Measurements from ENCODE around the gene AKAP13. TPM values are rescaled to one million over a fixed set of nuclear protein-coding genes. Genes with fewer than 3 reads are reported as not detected.

Gene AKAP13
- total RNA-seq, 1 experiment from 2014 or later, result 49.6 TPM

DNA sequence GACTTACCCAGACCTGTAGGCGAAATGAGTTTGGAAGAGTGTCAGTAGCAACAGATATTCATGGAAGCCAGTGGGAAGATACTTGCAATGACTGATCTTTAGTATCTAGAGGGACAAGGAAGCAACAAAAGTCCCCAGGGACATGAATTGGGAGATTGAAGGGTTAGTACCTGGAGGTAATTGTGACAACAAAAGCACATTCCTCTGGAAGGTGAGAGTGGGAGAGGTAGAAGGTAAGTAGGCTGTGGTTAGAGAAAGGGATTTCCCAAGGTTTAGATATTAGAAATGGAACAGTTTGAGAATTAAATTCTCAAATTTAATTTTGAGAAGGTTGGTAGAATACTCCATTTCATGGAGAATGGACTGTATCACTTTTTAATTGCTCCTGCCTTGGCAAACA is 191.4 kb downstream of the AKAP13 start:
- intact Hi-C loops (cut with micrococcal nuclease; ENCODE audit: unreplicated experiment), result loop anchor here (1.0 kb wide), 1 partner anchor 17 kb away; no protein-coding TSS in a partner anchor
- no peak for DNase-seq
- TF ChIP-seq, protein P1, sequence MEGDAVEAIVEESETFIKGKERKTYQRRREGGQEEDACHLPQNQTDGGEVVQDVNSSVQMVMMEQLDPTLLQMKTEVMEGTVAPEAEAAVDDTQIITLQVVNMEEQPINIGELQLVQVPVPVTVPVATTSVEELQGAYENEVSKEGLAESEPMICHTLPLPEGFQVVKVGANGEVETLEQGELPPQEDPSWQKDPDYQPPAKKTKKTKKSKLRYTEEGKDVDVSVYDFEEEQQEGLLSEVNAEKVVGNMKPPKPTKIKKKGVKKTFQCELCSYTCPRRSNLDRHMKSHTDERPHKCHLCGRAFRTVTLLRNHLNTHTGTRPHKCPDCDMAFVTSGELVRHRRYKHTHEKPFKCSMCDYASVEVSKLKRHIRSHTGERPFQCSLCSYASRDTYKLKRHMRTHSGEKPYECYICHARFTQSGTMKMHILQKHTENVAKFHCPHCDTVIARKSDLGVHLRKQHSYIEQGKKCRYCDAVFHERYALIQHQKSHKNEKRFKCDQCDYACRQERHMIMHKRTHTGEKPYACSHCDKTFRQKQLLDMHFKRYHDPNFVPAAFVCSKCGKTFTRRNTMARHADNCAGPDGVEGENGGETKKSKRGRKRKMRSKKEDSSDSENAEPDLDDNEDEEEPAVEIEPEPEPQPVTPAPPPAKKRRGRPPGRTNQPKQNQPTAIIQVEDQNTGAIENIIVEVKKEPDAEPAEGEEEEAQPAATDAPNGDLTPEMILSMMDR (IDR thresholded peaks at IDR 0.05; ENCODE audit: insufficient read depth in 1 of 2, low read depth in 1 of 2, low read length in 1 of 2, severe bottlenecking in 1 of 2, unreplicated experiment in 1 of 2), result no peak
- Mint-ChIP-seq H3K4me3 (ENCODE audit: unreplicated experiment) (no peak overlapping the region), H3K27ac (ENCODE audit: unreplicated experiment) (peak overlapping the region; percentile 34), H3K9me3 (ENCODE audit: unreplicated experiment) (no peaks in the 10 kb centered on the region), H3K4me1 (ENCODE audit: low read depth, unreplicated experiment) (peaks cover 35% of the 10 kb centered on the region), H3K36me3 (ENCODE audit: insufficient read depth, unreplicated experiment) (no peaks in the 10 kb centered on the region), H3K27me3 (ENCODE audit: insufficient read depth, unreplicated experiment) (no peaks in the 10 kb centered on the region)
- CTCF ChIA-PET, result no interaction called here
- no peaks in the 10 kb centered on the region for H3K9me3 ChIP-seq
- peaks cover 12% of the 10 kb centered on the region for H3K4me1 ChIP-seq
- H3K36me3 ChIP-seq (ENCODE audit: control insufficient read depth, insufficient read depth, low read length), result no peaks in the 10 kb centered on the region
- H3K4me3 ChIP-seq (ENCODE audit: low read depth, low read length), result no peak overlapping the region
- POLR2A ChIA-PET, result no interaction called here
- no TSS peak for BruUV-seq (replicated peaks)
- no peaks in the 10 kb centered on the region for H3K27me3 ChIP-seq (replicated peaks; ENCODE audit: control insufficient read depth, insufficient read depth, low read length)

DNA sequence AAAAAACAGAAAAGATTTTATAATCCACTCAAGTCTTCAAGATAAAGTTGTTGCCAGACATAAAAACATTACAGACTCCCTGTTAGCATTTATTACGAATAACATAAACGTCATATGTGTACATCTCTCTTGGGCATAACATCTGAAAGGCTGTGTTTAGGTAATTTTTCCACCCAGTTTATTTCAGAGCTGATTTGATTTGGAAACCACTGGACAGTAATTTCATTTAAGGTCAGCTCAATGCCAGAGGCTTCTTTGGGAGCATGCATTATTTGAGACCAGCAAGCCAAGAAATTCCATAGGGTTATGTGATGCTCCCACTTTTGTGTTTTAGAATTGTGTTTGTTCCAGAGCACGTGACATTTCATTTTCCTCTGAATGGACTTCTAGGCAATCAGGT is 196.0 kb downstream of the AKAP13 start:
- TF ChIP-seq, protein P1 (IDR thresholded peaks at IDR 0.05; ENCODE audit: insufficient read depth in 1 of 2, low read depth in 1 of 2, low read length in 1 of 2, severe bottlenecking in 1 of 2, unreplicated experiment in 1 of 2), result no peak
- Mint-ChIP-seq H3K27ac (ENCODE audit: unreplicated experiment) (no peak overlapping the region), H3K36me3 (ENCODE audit: insufficient read depth, unreplicated experiment) (peaks cover 24% of the 10 kb centered on the region), H3K9me3 (ENCODE audit: unreplicated experiment) (no peaks in the 10 kb centered on the region), H3K4me3 (ENCODE audit: unreplicated experiment) (no peak overlapping the region), H3K4me1 (ENCODE audit: low read depth, unreplicated experiment) (peaks cover 32% of the 10 kb centered on the region), H3K27me3 (ENCODE audit: insufficient read depth, unreplicated experiment) (no peaks in the 10 kb centered on the region)
- Histone ChIP-seq H3K4me3 (ENCODE audit: low read depth, low read length) (no peak overlapping the region), H3K36me3 (ENCODE audit: control insufficient read depth, insufficient read depth, low read length) (peaks cover 6% of the 10 kb centered on the region), H3K27me3 (replicated peaks; ENCODE audit: control insufficient read depth, insufficient read depth, low read length) (no peaks in the 10 kb centered on the region), H3K9me3 (no peaks in the 10 kb centered on the region), H3K4me1 (peaks cover 31% of the 10 kb centered on the region)
- no peak for DNase-seq
- ChIA-PET CTCF (no interaction called here), POLR2A (no interaction called here)
- intact Hi-C loops (cut with micrococcal nuclease; ENCODE audit: unreplicated experiment), result no loop called here
- no TSS peak for BruUV-seq (replicated peaks)

DNA sequence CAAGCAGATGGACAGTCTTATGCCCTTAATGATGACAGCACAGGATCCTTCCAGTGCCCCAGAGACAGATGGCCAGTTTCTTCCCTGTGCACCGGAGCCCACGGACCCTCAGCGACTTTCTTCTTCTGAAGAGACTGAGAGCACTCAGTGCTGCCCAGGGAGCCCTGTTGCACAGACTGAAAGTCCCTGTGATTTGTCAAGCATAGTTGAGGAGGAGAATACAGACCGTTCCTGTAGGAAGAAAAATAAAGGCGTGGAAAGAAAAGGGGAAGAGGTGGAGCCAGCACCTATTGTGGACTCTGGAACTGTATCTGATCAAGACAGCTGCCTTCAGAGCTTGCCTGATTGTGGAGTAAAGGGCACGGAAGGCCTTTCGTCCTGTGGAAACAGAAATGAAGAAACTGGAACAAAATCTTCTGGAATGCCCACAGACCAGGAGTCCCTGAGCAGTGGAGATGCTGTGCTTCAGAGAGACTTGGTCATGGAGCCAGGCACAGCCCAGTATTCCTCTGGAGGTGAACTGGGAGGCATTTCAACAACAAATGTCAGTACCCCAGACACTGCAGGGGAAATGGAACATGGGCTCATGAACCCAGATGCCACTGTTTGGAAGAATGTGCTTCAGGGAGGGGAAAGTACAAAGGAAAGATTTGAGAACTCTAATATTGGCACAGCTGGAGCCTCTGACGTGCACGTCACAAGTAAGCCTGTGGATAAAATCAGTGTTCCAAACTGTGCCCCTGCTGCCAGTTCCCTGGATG is 198.7 kb downstream of the AKAP13 start:
- peaks cover 7% of the 10 kb centered on the region for H3K36me3 ChIP-seq (ENCODE audit: control insufficient read depth, insufficient read depth, low read length)
- TF ChIP-seq, protein P1 (IDR thresholded peaks at IDR 0.05; ENCODE audit: insufficient read depth in 1 of 2, low read depth in 1 of 2, low read length in 1 of 2, severe bottlenecking in 1 of 2, unreplicated experiment in 1 of 2), result no peak
- intact Hi-C loops (cut with micrococcal nuclease; ENCODE audit: unreplicated experiment), result loop anchor here (1.0 kb wide), 1 partner anchor 16 kb away; no protein-coding TSS in a partner anchor
- Mint-ChIP-seq H3K27me3 (ENCODE audit: insufficient read depth, unreplicated experiment) (no peaks in the 10 kb centered on the region), H3K36me3 (ENCODE audit: insufficient read depth, unreplicated experiment) (peaks cover 31% of the 10 kb centered on the region), H3K27ac (ENCODE audit: unreplicated experiment) (peak overlapping the region; percentile 63), H3K9me3 (ENCODE audit: unreplicated experiment) (no peaks in the 10 kb centered on the region), H3K4me1 (ENCODE audit: low read depth, unreplicated experiment) (peaks cover 15% of the 10 kb centered on the region), H3K4me3 (ENCODE audit: unreplicated experiment) (peak overlapping the region; percentile 34)
- peak; percentile 59 to 72 for DNase-seq
- peaks cover 21% of the 10 kb centered on the region for H3K4me1 ChIP-seq
- H3K9me3 ChIP-seq, result no peaks in the 10 kb centered on the region
- H3K27me3 ChIP-seq (replicated peaks; ENCODE audit: control insufficient read depth, insufficient read depth, low read length), result no peaks in the 10 kb centered on the region
- CTCF ChIA-PET, result interaction anchor here (0.5 kb wide), 1 partner anchor 19 kb away, joined by 4 read pairs; no protein-coding TSS in a partner anchor
- H3K4me3 ChIP-seq (ENCODE audit: low read depth, low read length), result peak overlapping the region; percentile 7; the same call in 1 of the 2 replicates
- POLR2A ChIA-PET, result interaction anchor here (0.5 kb wide), 1 partner anchor 1629 kb away, joined by 7 read pairs; no protein-coding TSS in a partner anchor
- BruUV-seq (replicated peaks), result TSS peak; percentile 59
